Stimulated activated CD4-positive, alpha-beta T cell treated with anti-CD3 and anti-CD28 coated beads, Interleukin-15, amount 100 ng/mL, for 24 hours (primary cell): ENCODE measurements around the gene SHANK1.
"Not testable (repeated sequence)": the region's sequence is repeated elsewhere in the genome, so short reads cannot be mapped to it uniquely, and the experiment has no call there.

Experiments
- DNase-seq: peaks from one replicate; pipeline ENCODE4 v3.0.0-alpha.2; 2020

Gene SHANK1

DNA sequence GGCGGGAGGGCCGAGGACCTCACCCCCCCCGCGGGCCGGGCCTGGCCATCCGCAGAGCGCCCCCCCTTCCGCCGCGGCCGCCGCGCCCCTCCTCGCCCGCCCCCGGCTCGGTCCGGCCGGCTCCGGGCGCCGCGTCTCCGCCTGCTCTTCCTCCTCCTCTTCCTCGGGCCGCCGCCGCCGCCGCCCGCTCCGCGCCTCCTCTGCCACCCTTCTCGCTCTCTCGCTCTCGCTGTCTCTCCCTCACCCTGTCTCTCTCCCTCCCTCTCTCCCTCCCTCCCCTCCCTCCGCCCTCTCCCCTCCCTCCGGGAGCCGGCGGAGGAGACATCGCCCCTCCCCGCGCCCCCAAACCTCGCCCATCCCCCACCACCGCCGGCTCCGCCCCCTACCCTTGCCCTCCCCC, at the start of gene SHANK1:
SHANK1 (minus strand) TSS at position 237 of the 400 bp plus-strand sequence. CDS start 2,883 bp downstream, outside the sequence.
- DNase-seq = no peak

GRCh38 chr19:50768277-50768676, 48.7 kb upstream of the SHANK1 start:
- DNase-seq = no peak

- DNase-seq = not testable (repeated sequence)
Observed at GRCh38 chr19:50767263-50767662, 47.7 kb upstream of the SHANK1 start.

GRCh38 chr19:50766746-50767145, 47.1 kb upstream of the SHANK1 start:
- DNase-seq = not testable (repeated sequence)

- no peak for DNase-seq
Observed at GRCh38 chr19:50764409-50764808, 44.8 kb upstream of the SHANK1 start.

- DNase-seq = not testable (repeated sequence)
Observed at GRCh38 chr19:50763521-50763920, 43.9 kb upstream of the SHANK1 start.

- DNase-seq = not testable (repeated sequence)
Observed at GRCh38 chr19:50761501-50761900, 41.9 kb upstream of the SHANK1 start.

DNA sequence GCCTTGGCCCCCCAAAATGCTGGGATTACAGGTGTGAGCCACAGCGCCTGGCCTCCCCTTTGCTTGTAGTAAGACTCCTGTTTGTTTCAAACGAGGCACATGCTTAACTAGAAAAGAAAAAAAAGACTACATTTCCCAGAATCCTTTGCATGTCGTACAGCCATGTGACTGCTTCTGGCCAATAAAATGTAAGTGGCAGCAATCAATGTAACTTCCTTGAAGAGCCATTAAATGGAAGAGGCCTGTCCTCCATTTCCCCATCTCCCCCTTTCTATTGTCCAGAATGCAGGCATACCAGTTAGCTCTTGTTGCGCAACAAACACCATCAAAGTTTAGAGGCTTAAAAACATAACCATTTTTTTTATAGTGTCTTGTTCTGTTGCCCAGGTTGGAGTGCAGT, 40.3 kb upstream of the SHANK1 start:
- DNase-seq = no peak

- DNase-seq = not testable (repeated sequence)
Observed at GRCh38 chr19:50759076-50759475, 39.5 kb upstream of the SHANK1 start.

- DNase-seq = not testable (repeated sequence)
Observed at GRCh38 chr19:50757624-50758023, 38.0 kb upstream of the SHANK1 start.

- DNase-seq = not testable (repeated sequence)
Observed at GRCh38 chr19:50756244-50756643, 36.6 kb upstream of the SHANK1 start.

- no peak for DNase-seq
Observed at GRCh38 chr19:50753879-50754278, 34.3 kb upstream of the SHANK1 start.

DNA sequence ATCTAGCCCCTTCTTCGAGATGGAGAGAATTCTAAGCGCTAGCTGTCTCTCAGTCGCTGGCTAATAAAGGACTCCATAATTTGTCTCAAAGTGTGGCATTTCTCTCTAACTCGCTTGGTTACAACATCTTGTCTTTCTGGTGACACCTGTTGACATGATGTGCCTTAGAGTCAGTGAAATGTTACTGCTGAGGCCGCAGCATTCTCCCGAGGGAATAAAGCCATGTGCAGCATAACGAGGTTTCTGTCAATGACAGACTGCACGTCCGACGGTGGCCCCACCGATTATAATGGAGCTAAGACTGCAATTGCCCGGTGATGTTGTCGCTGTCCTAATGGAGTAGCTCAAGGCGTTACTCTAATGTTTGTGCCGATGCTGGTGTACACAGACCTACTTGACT, 30.4 kb upstream of the SHANK1 start:
- no peak for DNase-seq

- DNase-seq = no peak
Observed at GRCh38 chr19:50749490-50749889, 29.9 kb upstream of the SHANK1 start.

DNA sequence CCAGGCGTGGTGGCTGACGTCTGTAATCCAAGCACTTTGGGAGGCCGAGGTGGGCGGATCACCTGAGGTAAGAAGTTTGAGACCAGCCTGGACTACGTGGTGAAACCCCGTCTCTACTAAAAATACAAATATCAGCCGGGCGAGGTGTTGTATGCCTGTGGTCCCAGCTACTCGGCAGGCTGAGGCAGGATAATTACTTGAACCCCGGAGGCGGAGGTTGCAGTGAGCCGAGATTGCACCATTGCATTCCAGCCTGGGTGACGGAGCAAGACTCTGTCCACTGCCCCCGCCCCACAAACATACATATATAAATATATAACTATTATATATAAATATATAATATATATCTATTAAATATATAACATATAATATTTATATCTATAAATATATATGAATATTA, 27.5 kb upstream of the SHANK1 start:
- not testable (repeated sequence) for DNase-seq

GRCh38 chr19:50745221-50745620, 25.6 kb upstream of the SHANK1 start:
- no peak for DNase-seq

- no peak for DNase-seq
Observed at GRCh38 chr19:50743537-50743936, 23.9 kb upstream of the SHANK1 start.

GRCh38 chr19:50741179-50741933, 21.8 kb upstream of the SHANK1 start:
- DNase-seq = no peak

DNA sequence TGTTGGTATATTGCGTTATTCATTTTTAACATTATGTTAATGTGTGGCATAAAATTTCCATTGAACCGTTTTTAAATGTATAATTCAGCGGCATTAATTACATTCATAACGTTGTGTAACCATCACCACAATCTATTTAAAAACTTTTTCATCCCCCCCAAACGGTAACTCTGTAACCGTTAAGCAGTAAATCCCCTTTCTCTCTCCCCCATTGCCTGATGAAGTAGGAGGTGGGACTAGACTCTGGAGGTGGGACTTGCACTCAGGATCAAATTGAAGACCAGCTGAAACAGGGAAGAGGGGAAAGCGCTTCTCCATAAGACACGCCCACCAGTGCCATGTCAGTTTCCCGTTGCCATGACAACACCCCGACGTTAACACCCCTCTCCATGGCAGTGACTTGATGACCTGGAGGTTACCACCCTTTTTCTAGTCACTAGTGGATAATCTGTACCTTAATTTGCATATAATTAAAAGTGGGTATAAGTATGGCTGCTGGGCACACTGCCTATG, 20.4 kb upstream of the SHANK1 start:
- DNase-seq = no peak

DNA sequence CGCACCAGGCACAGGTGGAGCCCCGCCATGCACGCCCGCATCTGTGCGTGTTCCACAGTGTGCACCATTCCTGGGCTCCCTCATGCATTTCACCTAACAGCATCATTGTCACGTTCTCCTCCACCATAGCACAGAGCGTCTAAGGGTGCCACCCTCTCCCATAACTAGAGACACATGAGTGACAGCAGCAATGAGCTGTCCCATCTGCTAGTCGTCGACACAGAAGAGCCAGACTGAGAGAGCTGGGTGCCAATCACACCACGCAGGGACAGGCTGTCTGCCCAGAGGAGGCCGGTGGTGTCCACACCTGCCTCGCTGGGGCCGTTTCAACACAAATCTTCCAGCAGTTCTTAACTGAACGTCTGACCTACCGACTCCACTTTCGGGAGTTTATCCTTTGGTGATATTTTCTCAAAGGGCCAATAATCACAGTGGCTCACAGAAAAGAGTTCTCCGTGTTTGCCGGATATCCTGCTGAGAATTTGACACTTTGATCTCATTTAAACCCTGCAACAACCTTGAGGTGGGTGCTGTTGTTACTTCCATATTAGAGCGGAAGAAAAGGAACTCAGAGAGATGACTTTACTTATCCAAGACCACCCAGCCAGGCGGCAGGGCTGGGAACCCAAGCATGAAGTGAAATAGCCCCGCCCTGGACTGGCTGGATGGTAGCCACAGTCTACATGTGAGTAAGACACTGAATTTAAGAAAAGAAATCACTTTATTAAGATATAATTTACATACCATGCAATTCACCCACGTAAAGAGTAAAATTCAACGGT, 19.7 kb upstream of the SHANK1 start:
- DNase-seq = no peak

DNA sequence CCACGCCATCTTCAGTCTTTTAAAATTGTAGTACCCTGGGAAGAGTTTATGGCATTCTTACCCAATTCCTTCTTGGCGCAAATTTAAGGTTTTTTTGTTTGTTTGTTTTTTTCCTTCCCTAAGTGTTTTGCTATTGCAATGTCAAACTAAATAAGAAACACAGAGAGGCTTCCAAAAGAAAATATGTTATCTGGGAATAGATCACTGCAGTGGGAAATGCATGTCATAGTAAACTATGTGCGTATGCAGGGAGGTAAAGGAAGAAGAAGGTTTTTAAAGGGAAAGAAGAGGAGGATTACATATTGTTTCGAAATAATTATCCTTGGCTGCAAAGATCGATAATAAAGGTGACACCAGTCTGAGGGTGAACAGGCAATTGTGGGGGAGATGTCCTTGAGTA, 16.7 kb upstream of the SHANK1 start:
- DNase-seq = no peak

- no peak for DNase-seq
Observed at GRCh38 chr19:50735869-50736268, 16.3 kb upstream of the SHANK1 start.

GRCh38 chr19:50729894-50730293, 10.3 kb upstream of the SHANK1 start:
- DNase-seq = no peak
